Endothelial cell of umbilical vein (primary cell): ENCODE results near the gene ANKRD27.

ENCODE experiments used
- EZH2 ChIP-seq: IDR thresholded peaks from 2 replicates; pipeline ENCODE4 v1.6.1; 2012; ENCODE audit warnings: borderline replicate concordance, low read depth, mild to moderate bottlenecking, moderate library complexity, low read length, inconsistent platforms; ENCODE audit not compliant: severe bottlenecking
- GATA2 ChIP-seq: IDR thresholded peaks from 2 replicates; pipeline ENCODE4 v1.7.0; 2011; ENCODE audit warnings: low read depth, mild to moderate bottlenecking, moderate library complexity, mixed read lengths, low read length; ENCODE audit not compliant: insufficient read length, insufficient read depth
- TF ChIP-seq, protein P1 (sequence below), 2 donors: IDR thresholded peaks; 1 replicate in 1 of 2; 2 replicates in 1 of 2; pipeline ENCODE4 v1.5.1; 2011; ENCODE audit warnings: low read length in 2 of 2, mild to moderate bottlenecking in 2 of 2, moderate library complexity in 2 of 2, control low read depth in 1 of 2, inconsistent platforms in 1 of 2, low read depth in 1 of 2; ENCODE audit not compliant: insufficient read depth in 1 of 2; ENCODE audit errors: extremely low read depth in 1 of 2

DNA sequence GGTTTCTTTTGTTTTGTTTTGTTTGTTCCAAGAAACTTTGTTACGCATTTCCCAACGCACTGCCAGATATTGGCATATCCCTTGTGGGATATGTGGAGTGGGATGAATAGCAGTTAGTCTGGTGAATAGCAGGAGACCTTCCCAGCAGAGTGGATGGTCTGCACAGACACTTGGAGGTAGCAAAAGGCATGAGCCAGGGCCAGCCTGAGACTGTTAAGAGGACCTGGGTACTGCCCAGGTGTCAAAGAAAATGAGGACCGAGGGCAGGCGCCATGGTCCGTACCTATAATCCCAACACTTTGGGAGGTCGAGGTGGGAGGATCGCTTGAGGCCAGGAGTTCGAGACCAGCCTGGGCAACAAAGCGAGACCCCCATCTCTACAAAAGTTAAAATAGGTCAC is 107.5 kb downstream of the ANKRD27 start:
- TF ChIP-seq, protein P1, sequence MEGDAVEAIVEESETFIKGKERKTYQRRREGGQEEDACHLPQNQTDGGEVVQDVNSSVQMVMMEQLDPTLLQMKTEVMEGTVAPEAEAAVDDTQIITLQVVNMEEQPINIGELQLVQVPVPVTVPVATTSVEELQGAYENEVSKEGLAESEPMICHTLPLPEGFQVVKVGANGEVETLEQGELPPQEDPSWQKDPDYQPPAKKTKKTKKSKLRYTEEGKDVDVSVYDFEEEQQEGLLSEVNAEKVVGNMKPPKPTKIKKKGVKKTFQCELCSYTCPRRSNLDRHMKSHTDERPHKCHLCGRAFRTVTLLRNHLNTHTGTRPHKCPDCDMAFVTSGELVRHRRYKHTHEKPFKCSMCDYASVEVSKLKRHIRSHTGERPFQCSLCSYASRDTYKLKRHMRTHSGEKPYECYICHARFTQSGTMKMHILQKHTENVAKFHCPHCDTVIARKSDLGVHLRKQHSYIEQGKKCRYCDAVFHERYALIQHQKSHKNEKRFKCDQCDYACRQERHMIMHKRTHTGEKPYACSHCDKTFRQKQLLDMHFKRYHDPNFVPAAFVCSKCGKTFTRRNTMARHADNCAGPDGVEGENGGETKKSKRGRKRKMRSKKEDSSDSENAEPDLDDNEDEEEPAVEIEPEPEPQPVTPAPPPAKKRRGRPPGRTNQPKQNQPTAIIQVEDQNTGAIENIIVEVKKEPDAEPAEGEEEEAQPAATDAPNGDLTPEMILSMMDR (IDR thresholded peaks at IDR 0.05; ENCODE audit: extremely low read depth in 1 of 2, insufficient read depth in 1 of 2, low read depth in 1 of 2, low read length in 2 of 2) = no peak
- TF ChIP-seq GATA2 (no peak), EZH2 (no peak)
